B cell (primary cell): ENCODE results near the gene TNFSF12. TPM values are rescaled to one million over a fixed set of nuclear protein-coding genes. Genes with fewer than 3 reads are reported as not detected.

Source experiments
- ATAC-seq: fragments of 200-7000 bp; cut with Tn5 transposase; one replicate; pipeline ENCODE4 v1.10.0; 2021; ENCODE audit warnings: low read depth, mild to moderate bottlenecking, moderate number of reproducible peaks, moderate library complexity
- CTCF ChIA-PET: fragments of 350-600 bp; sonication (Branson Sonifier 250); formaldehyde crosslinking; loops from one replicate; lab custom pipeline; 2021; ENCODE audit warnings: antibody characterized with exemption, inconsistent platforms; lab: Charles Lee
- POLR2A ChIA-PET: fragments of 350-600 bp; sonication (Branson Sonifier 250); formaldehyde crosslinking; loops from one replicate; lab custom pipeline; 2021; ENCODE audit warnings: antibody characterized with exemption; lab: Charles Lee
- DNase-seq: peaks from one replicate; pipeline ENCODE4 v3.0.0; 2013
- H2AFZ ChIP-seq: 2 replicates; pipeline ENCODE4 v1.6.1; 2012; ENCODE audit warnings: mild to moderate bottlenecking, low read depth, low read length; ENCODE audit not compliant: insufficient read depth, poor library complexity, severe bottlenecking
- H3K27ac ChIP-seq, 2 donors: 1 replicate in 1 of 2; 2 replicates in 1 of 2; pipeline ENCODE4 v1.5.1; 2012 to 2013; ENCODE audit warnings: low read length in 2 of 2, mild to moderate bottlenecking in 2 of 2, moderate library complexity in 1 of 2
- H3K27me3 ChIP-seq, 4 experiments: fragments of 200-600 bp in 1 of 4; sonication (generic) in 1 of 4; replicated peaks in 1 of 4; 1 replicate in 2 of 4; 2 replicates in 2 of 4; pipeline versions ENCODE4 v1.6.1 to v1.7.0; 2013 to 2016; ENCODE audit warnings: low read length in 3 of 4, mild to moderate bottlenecking in 2 of 4, mixed read lengths in 1 of 4, moderate library complexity in 1 of 4; ENCODE audit not compliant: insufficient read depth in 4 of 4, control insufficient read depth in 3 of 4; ENCODE audit errors: control extremely low read depth in 1 of 4
- H3K36me3 ChIP-seq, 2 experiments: replicated peaks in 1 of 2; 1 replicate in 1 of 2; 2 replicates in 1 of 2; pipeline versions ENCODE4 v1.6.1 to v1.7.1; 2013; ENCODE audit warnings: low read length in 1 of 2; ENCODE audit not compliant: insufficient read depth in 2 of 2, control insufficient read depth in 1 of 2; ENCODE audit errors: control extremely low read depth in 1 of 2, extremely low read depth in 1 of 2
- H3K4me1 ChIP-seq, 2 donors: fragments of 200-600 bp in 1 of 2; sonication (generic) in 1 of 2; 1 replicate in 1 of 2; 2 replicates in 1 of 2; pipeline versions ENCODE4 v1.5.1 to v1.6.1; 2013 to 2017; ENCODE audit warnings: low read length in 2 of 2; ENCODE audit not compliant: control insufficient read depth in 2 of 2, insufficient read depth in 2 of 2
- H3K4me2 ChIP-seq: replicated peaks from 2 replicates; pipeline ENCODE3; 2012; ENCODE audit warnings: mild to moderate bottlenecking, low read depth, low read length; ENCODE audit not compliant: poor library complexity, severe bottlenecking
- H3K4me3 ChIP-seq, 5 experiments: fragments of 200-600 bp in 1 of 5; sonication (generic) in 1 of 5; 1 replicate in 3 of 5; 2 replicates in 2 of 5; pipeline versions ENCODE4 v1.5.1 to v1.7.0; 2011 to 2016; ENCODE audit warnings: low read length in 4 of 5, mild to moderate bottlenecking in 4 of 5, low read depth in 2 of 5, control low read depth in 1 of 5, moderate library complexity in 1 of 5; ENCODE audit not compliant: insufficient read depth in 1 of 5; ENCODE audit errors: control extremely low read depth in 1 of 5, extremely low read depth in 1 of 5
- H3K79me2 ChIP-seq: fragments of 200-600 bp; sonication (generic); one replicate; pipeline ENCODE4 v1.6.0; 2016; ENCODE audit warnings: low read length; ENCODE audit not compliant: control insufficient read depth, insufficient read depth
- H3K9ac ChIP-seq: fragments of 200-600 bp; sonication (generic); 2 replicates; pipeline ENCODE4 v1.6.1; 2017; ENCODE audit warnings: mild to moderate bottlenecking, low read length, moderate library complexity
- H3K9me3 ChIP-seq, 3 donors: one replicate each; pipeline versions ENCODE4 v1.6.1 to v1.7.1; 2013; ENCODE audit warnings: low read length in 2 of 3; ENCODE audit not compliant: control insufficient read depth in 2 of 3, insufficient read depth in 1 of 3; ENCODE audit errors: control extremely low read depth in 1 of 3
- H4K20me1 ChIP-seq: 2 replicates; pipeline ENCODE4 v1.6.0; 2012; ENCODE audit warnings: mild to moderate bottlenecking, low read length; ENCODE audit not compliant: insufficient read depth, control insufficient read depth, poor library complexity, severe bottlenecking
- H3K27ac Mint-ChIP-seq: one replicate; pipeline ENCODE4 v1.8.0; 2021; ENCODE audit warnings: mixed read lengths
- H3K27me3 Mint-ChIP-seq: one replicate; pipeline ENCODE4 v1.8.0; 2021; ENCODE audit warnings: mixed read lengths
- H3K4me1 Mint-ChIP-seq: one replicate; pipeline ENCODE4 v1.8.0; 2021; ENCODE audit warnings: mixed read lengths
- H3K4me3 Mint-ChIP-seq: one replicate; pipeline ENCODE4 v1.8.0; 2021; ENCODE audit warnings: mixed read lengths
- H3K9me3 Mint-ChIP-seq: one replicate; pipeline ENCODE4 v1.8.0; 2022; ENCODE audit warnings: mixed read lengths; ENCODE audit not compliant: insufficient read depth
- CTCF ChIP-seq: fragments of 200-600 bp; IDR thresholded peaks from one replicate; pipeline ENCODE4 v1.8.0; 2022; ENCODE audit warnings: antibody characterized with exemption, mild to moderate bottlenecking
- EZH2 ChIP-seq: IDR thresholded peaks from 2 replicates; pipeline ENCODE4 v1.6.1; 2012; ENCODE audit warnings: borderline replicate concordance, low read depth, mild to moderate bottlenecking, moderate library complexity, low read length; ENCODE audit not compliant: insufficient read depth, poor library complexity, severe bottlenecking
- WGBS: methylation state at CpG from one replicate; pipeline ENCODE4 v1.1.5; 2013; ENCODE audit warnings: missing lambda C conversion rate; ENCODE audit not compliant: insufficient coverage; 5-methylcytosine and 5-hydroxymethylcytosine counted together
- intact Hi-C: fragments of 100-400 bp; cut with micrococcal nuclease; formaldehyde crosslinking; loops from one replicate; pipeline ENCODE4 v1.10.0; 2022
- polyA minus RNA-seq: library from RNA; depleted of rRNA, polyadenylated mRNA; stranded (reverse); fragments of >200 nt; gene quantifications from 2 replicates; pipeline ENCODE4 v1.2.3, GENCODE V29; 2012
- polyA plus RNA-seq: library from polyadenylated mRNA; depleted of rRNA; stranded (reverse); fragments of >200 nt; gene quantifications from 2 replicates; pipeline ENCODE4 v1.2.3, GENCODE V29; 2012
- total RNA-seq, 2 donors: library from RNA; stranded (reverse); fragments of 120-200 nt in 1 of 2; gene quantifications; 1 replicate in 1 of 2; 2 replicates in 1 of 2; pipeline versions ENCODE4 v1.2.3 to v1.2.4, GENCODE V29; 2013 to 2022

The TNFSF12 gene
- total RNA-seq (40.6 and 44.5 TPM in 2 replicates), polyA plus RNA-seq (31.7 and 53.4 TPM in 2 replicates), polyA minus RNA-seq (23.3 and 23.8 TPM in 2 replicates)
- total RNA-seq (2013): 22.2 TPM

- H2AFZ ChIP-seq: peak within 1 kb of the TSS; percentile 85
- H3K9me3 ChIP-seq: no peaks in the 10 kb centered on the region
- ChIA-PET CTCF (interaction anchor here (1.0 to 25.0 kb wide), 5 partner anchors 11 to 40 kb away, joined by 3 to 666 read pairs (median 7); partner anchors contain the start of genes CD68, MPDU1, SENP3 and TNFSF13), POLR2A (interaction anchor here (0.6 to 1.3 kb wide), 6 partner anchors 10 to 291 kb away, joined by 3 to 13 read pairs (median 4); partner anchors contain the start of genes POLR2A, TNFSF13 and TP53)
- TF ChIP-seq CTCF: no peak
- TF ChIP-seq EZH2: no peak
- H3K4me3 ChIP-seq: peak within 1 kb of the TSS; percentile 59 to 73 (median 72)
- 2% methylated on average over 61 of the region's 65 CpGs for WGBS
- peak within 1 kb of the TSS; percentile 90 for H3K4me2 ChIP-seq
- Mint-ChIP-seq H3K4me1 (peaks cover 42% of the 10 kb centered on the region), H3K9me3 (no peaks in the 10 kb centered on the region), H3K27me3 (no peaks in the 10 kb centered on the region), H3K4me3 (peak within 1 kb of the TSS; percentile 85), H3K27ac (peak within 1 kb of the TSS; percentile 91)
- DNase-seq (peak; percentile 61), ATAC-seq (peak; percentile 52)
- H3K27me3 ChIP-seq: no peaks in the 10 kb centered on the region
- intact Hi-C loops: no loop called here
- H3K4me1 ChIP-seq: peaks cover 36 to 53% of the 10 kb centered on the region in 2 donors
- peaks cover 5% of the 10 kb centered on the region for H3K79me2 ChIP-seq
- H3K9ac ChIP-seq: peak within 1 kb of the TSS; percentile 74
- peak within 1 kb of the TSS; percentile 54 to 92 for H3K27ac ChIP-seq
- no peaks in the 10 kb centered on the region for H3K36me3 ChIP-seq
- H4K20me1 ChIP-seq: no peaks in the 10 kb centered on the region
Measured at GRCh38 chr17:7548585-7549400, at the start of gene TNFSF12. Gene TNFSF12 (plus strand): TSS chr17:7549058. CDS start chr17:7549154, 96 bp downstream.
